Measurements from ENCODE around the gene MC4R.

The MC4R gene

DNA sequence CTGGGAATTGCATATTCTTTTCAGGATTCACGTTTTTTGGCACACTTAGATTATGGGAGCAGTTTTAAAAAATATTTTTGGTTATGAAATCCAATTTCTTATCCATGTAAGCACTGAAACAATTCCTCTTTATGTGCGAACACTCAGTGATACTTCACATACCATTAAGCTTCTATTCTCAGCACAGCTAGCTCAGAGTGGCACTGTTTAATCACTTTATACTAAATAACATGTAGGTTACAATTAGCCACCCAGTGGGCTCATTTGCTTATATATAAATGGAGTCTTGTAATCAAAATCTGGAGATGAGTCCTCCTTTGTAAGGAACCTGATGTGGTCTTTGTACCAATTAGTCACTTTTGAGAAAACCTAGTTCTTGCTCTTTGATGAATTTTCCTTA is 11.3 kb upstream of the MC4R start:
- no peak for DNase-seq (ENCODE audit: low read depth, low spot score)
- no peak overlapping the region for H3K4me3 ChIP-seq (ENCODE audit: low read depth, low read length)
- ChIA-PET POLR2A (no interaction called here), CTCF (no interaction called here)
- no peak for TF ChIP-seq CTCF (IDR thresholded peaks at IDR 0.05; ENCODE audit: insufficient read depth, low read length, missing control alignments)

DNA sequence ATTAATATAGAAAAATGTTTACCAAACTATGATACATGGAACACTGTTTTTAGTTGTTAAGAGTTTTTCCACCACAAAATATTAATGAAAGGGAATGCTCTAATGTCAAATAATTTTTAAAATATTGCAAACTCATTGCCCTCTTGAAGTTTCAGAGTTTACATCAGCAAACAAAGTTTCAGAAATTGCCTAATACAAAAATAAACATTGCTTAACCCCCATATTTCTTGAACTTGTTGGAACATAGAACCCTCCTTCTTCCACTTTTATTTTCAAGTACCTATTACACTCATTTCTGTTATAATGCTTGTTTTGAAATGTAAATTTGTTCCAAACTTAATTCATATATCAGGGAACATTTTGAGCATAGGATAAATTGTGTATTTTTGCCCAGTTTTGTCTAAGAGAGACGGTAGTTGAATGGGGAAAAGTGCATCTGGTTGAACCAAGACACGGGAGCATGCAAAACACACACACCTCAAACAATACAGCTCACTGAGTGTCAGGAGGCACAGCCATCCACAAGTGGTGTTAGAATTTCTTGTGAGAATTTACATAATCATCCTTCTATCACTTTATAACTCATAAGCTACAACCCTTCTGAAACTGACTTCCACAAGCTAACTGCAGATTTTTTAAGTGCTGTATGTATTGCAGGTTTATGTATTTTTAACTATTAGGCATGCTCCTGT is 5.3 kb upstream of the MC4R start:
- no peak for DNase-seq (ENCODE audit: low read depth, low spot score)
- CTCF ChIA-PET = no interaction called here
- TF ChIP-seq CTCF (IDR thresholded peaks at IDR 0.05; ENCODE audit: insufficient read depth, low read length, missing control alignments) = no peak
- H3K4me3 ChIP-seq (ENCODE audit: low read depth, low read length) = no peak overlapping the region
- POLR2A ChIA-PET = no interaction called here

DNA sequence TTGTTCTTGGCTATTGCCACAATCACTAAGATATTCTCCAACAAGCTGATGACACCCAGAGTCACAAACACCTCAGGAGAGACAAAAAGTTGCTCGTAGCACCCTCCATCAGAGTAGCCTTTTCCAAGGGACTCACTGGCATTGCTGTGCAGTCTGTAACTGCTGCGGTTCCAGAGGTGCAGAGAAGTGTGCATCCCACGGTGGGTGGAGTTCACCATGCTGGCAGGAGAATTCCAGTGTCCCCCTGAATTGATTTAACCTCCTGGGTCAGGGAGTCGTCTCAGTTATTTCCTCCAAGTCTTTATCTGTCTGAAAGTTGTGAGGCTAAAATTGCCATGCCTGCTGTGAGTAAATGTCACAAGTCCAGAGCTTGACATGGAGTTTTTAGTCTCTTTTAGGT is 443 bp downstream of the MC4R start:
- no peak for TF ChIP-seq CTCF (IDR thresholded peaks at IDR 0.05; ENCODE audit: insufficient read depth, low read length, missing control alignments)
- CTCF ChIA-PET = interaction anchor here (0.7 to 1.2 kb wide), 3 partner anchors 51 to 383 kb away, joined by 3 to 4 read pairs (median 3); no protein-coding TSS in a partner anchor
- H3K4me3 ChIP-seq (ENCODE audit: low read depth, low read length) = peak overlapping the region; percentile 32
- POLR2A ChIA-PET = interaction anchor here (0.7 kb wide), 1 partner anchor 39 kb away, joined by 4 read pairs; no protein-coding TSS in a partner anchor
- no peak for DNase-seq (ENCODE audit: low read depth, low spot score)

DNA sequence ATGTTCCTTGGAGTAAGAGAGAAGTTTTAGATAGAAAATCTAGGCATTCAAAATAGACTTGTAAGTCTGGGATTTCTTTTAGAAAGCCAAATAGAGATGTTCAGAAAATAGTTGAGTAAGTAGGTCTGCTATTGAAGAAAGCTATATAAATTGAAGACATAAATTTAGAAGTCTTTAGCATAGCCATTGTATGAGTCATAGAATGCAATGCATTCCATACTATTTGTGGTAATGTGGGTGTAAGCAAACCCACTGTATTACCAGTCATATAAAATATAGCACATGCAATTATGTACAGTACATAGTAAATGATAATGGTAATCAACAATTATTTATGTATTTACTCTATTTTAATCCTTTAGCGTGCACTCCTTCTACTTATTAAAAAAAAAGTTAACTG is 14.1 kb downstream of the MC4R start:
- peak; percentile 42 for DNase-seq (ENCODE audit: low read depth, low spot score)
- no peak overlapping the region for H3K4me3 ChIP-seq (ENCODE audit: low read depth, low read length)
- TF ChIP-seq CTCF (IDR thresholded peaks at IDR 0.05; ENCODE audit: insufficient read depth, low read length, missing control alignments) = no peak
- ChIA-PET CTCF (interaction anchor here (1.5 kb wide), 1 partner anchor 363 kb away, joined by 7 read pairs; no protein-coding TSS in a partner anchor), POLR2A (interaction anchor here (0.5 kb wide), 1 partner anchor 459 kb away, joined by 3 read pairs; no protein-coding TSS in a partner anchor)

GRCh38 chr18:60350941-60351340 is 21.6 kb downstream of the MC4R start:
- DNase-seq (ENCODE audit: low read depth, low spot score) = no peak
- CTCF ChIA-PET = interaction anchor here (0.6 kb wide), 1 partner anchor 248 kb away, joined by 3 read pairs; no protein-coding TSS in a partner anchor
- no peak for TF ChIP-seq CTCF (IDR thresholded peaks at IDR 0.05; ENCODE audit: insufficient read depth, low read length, missing control alignments)
- H3K4me3 ChIP-seq (ENCODE audit: low read depth, low read length) = no peak overlapping the region
- POLR2A ChIA-PET = no interaction called here

DNA sequence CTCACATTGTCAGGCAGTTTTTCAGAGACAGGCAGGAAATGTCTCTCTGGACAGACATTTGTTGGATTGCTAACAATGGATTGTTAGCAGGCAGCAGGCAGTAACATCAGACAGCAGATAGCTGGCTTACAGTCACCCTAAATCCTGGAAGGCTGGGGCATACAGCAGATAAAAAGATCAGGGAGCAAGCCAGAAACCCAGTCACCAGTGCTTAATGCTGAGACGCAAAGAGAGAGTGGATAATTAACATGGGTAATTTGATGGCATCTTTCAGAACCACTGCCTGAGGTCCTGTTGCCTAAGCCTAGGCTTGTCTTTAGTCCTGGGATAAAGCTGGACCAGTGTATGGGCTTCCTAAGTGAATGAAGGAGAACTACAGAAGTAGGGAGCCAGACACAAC is 22.4 kb downstream of the MC4R start:
- ChIA-PET POLR2A (no interaction called here), CTCF (interaction anchor here (0.6 kb wide), 1 partner anchor 247 kb away, joined by 3 read pairs; no protein-coding TSS in a partner anchor)

More for the DNA sequence above, 22.4 kb downstream of the MC4R start:
- DNase-seq (ENCODE audit: low read depth, low spot score) = no peak
- no peak for TF ChIP-seq CTCF (IDR thresholded peaks at IDR 0.05; ENCODE audit: insufficient read depth, low read length, missing control alignments)
- H3K4me3 ChIP-seq (ENCODE audit: low read depth, low read length) = no peak overlapping the region

All from AG04449 (cell line).